Measurements from ENCODE around the gene MITF.

MITF gene

GRCh38 chr3:69776289-69776688 lies 37.0 kb downstream of the MITF start:
- TF ChIP-seq ZFX (IDR thresholded peaks at IDR 0.05; ENCODE audit: borderline replicate concordance) = no peak
- TF ChIP-seq, protein P1, sequence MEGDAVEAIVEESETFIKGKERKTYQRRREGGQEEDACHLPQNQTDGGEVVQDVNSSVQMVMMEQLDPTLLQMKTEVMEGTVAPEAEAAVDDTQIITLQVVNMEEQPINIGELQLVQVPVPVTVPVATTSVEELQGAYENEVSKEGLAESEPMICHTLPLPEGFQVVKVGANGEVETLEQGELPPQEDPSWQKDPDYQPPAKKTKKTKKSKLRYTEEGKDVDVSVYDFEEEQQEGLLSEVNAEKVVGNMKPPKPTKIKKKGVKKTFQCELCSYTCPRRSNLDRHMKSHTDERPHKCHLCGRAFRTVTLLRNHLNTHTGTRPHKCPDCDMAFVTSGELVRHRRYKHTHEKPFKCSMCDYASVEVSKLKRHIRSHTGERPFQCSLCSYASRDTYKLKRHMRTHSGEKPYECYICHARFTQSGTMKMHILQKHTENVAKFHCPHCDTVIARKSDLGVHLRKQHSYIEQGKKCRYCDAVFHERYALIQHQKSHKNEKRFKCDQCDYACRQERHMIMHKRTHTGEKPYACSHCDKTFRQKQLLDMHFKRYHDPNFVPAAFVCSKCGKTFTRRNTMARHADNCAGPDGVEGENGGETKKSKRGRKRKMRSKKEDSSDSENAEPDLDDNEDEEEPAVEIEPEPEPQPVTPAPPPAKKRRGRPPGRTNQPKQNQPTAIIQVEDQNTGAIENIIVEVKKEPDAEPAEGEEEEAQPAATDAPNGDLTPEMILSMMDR (IDR thresholded peaks at IDR 0.05) = no peak
- H3K27ac ChIP-seq = no peak overlapping the region

GRCh38 chr3:69776920-69777581 lies 37.8 kb downstream of the MITF start:
- no peak for TF ChIP-seq ZFX (IDR thresholded peaks at IDR 0.05; ENCODE audit: borderline replicate concordance)
- TF ChIP-seq, protein P1 (IDR thresholded peaks at IDR 0.05) = no peak
- no peak overlapping the region for H3K27ac ChIP-seq

DNA sequence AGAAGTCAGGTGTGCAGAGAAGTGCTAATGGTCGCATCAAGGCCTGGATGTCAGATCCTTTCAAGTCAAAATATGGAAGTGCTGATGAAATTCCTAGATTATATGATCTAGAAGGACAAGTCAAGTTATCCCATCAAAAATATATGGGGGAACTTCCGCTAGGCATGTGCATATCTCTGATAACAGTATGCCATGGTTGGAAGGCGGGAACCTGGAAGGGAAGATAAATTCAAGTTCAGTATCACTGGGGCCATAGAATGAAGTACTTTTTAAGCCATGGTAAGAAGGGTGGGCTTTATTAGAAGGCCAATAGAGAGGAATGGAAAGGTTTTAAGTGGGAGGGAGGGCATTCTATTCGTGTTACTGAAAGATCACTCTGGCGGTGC lies 38.3 kb downstream of the MITF start:
- TF ChIP-seq, protein P1 (IDR thresholded peaks at IDR 0.05) = no peak
- no peak overlapping the region for H3K27ac ChIP-seq

DNA sequence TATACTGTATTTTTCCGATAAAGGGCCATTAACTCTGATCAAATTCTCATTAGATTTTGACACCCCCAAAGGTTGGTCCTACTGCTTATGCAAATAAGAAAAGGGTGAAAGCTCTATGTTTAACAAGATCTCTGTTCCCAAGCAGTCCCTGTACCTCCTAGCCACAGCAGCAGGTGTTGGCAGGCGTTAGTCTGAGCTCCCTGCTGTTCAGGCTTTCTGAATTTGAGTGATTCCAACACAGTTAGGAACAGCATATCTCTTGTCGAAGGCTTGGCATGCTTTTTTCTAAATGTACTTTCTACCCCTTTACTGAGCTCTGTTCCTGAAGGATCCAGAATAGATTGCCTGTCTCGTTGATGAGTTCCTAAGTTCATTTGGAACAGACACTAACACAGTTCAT lies 42.3 kb downstream of the MITF start:
- no peak overlapping the region for H3K27ac ChIP-seq
- no peak for TF ChIP-seq ZFX (IDR thresholded peaks at IDR 0.05; ENCODE audit: borderline replicate concordance)
- TF ChIP-seq, protein P1 (IDR thresholded peaks at IDR 0.05) = no peak

- TF ChIP-seq ZFX (IDR thresholded peaks at IDR 0.05; ENCODE audit: borderline replicate concordance) = no peak
- TF ChIP-seq, protein P1 (IDR thresholded peaks at IDR 0.05) = no peak
- H3K27ac ChIP-seq = no peak overlapping the region
Observed at GRCh38 chr3:69784954-69785514, 45.8 kb downstream of the MITF start.

- no peak overlapping the region for H3K27ac ChIP-seq
- no peak for TF ChIP-seq ZFX (IDR thresholded peaks at IDR 0.05; ENCODE audit: borderline replicate concordance)
- TF ChIP-seq, protein P1 (IDR thresholded peaks at IDR 0.05) = no peak
Observed at GRCh38 chr3:69785769-69786320, 46.6 kb downstream of the MITF start.

GRCh38 chr3:69786854-69787253 lies 47.6 kb downstream of the MITF start:
- no peak overlapping the region for H3K27ac ChIP-seq
- TF ChIP-seq, protein P1 (IDR thresholded peaks at IDR 0.05) = no peak
- no peak for TF ChIP-seq ZFX (IDR thresholded peaks at IDR 0.05; ENCODE audit: borderline replicate concordance)
